ENCODE measurements around the gene AQP1. TPM values are rescaled to one million over a fixed set of nuclear protein-coding genes. Genes with fewer than 3 reads are reported as not detected.

Gene AQP1
- total RNA-seq, 3 donors from 2014 or later (not counting 1 experiment from before 2014, with no cell fraction given) = 0.50 to 1.4 TPM; not detected in 1

GRCh38 chr7:30869794-30870611 lies 41.6 kb upstream of the AQP1 start:
- WGBS (ENCODE audit: insufficient coverage) = 87% methylated on average over 13 of the region's 13 CpGs
- H3K4me1 Mint-ChIP-seq = no peaks in the 10 kb centered on the region
- Histone ChIP-seq H3K4me1 (ENCODE audit: control insufficient read depth, insufficient read depth, low read length) (no peaks in the 10 kb centered on the region), H3K9me3 (ENCODE audit: control insufficient read depth, insufficient read depth, low read length) (no peaks in the 10 kb centered on the region), H3K36me3 (ENCODE audit: control insufficient read depth, insufficient read depth, low read length) (no peaks in the 10 kb centered on the region), H3K27ac (ENCODE audit: low read length) (no peak overlapping the region), H3K4me3 (ENCODE audit: low read length) (no peak overlapping the region), H3K27me3 (ENCODE audit: control insufficient read depth, insufficient read depth, low read length) (no peaks in the 10 kb centered on the region)
- H3K36me3 Mint-ChIP-seq = no peaks in the 10 kb centered on the region
- DNase-seq (no peak), ATAC-seq (no peak)
- no peaks in the 10 kb centered on the region for H3K27me3 Mint-ChIP-seq (ENCODE audit: low read depth in 2 of 2)
- no peaks in the 10 kb centered on the region for H3K9me3 Mint-ChIP-seq
- H3K27ac Mint-ChIP-seq = no peak overlapping the region
- no peak overlapping the region for H3K4me3 Mint-ChIP-seq
- TF ChIP-seq CTCF (IDR thresholded peaks at IDR 0.05) = no peak
- intact Hi-C loops (cut with micrococcal nuclease) = no loop called here

DNA sequence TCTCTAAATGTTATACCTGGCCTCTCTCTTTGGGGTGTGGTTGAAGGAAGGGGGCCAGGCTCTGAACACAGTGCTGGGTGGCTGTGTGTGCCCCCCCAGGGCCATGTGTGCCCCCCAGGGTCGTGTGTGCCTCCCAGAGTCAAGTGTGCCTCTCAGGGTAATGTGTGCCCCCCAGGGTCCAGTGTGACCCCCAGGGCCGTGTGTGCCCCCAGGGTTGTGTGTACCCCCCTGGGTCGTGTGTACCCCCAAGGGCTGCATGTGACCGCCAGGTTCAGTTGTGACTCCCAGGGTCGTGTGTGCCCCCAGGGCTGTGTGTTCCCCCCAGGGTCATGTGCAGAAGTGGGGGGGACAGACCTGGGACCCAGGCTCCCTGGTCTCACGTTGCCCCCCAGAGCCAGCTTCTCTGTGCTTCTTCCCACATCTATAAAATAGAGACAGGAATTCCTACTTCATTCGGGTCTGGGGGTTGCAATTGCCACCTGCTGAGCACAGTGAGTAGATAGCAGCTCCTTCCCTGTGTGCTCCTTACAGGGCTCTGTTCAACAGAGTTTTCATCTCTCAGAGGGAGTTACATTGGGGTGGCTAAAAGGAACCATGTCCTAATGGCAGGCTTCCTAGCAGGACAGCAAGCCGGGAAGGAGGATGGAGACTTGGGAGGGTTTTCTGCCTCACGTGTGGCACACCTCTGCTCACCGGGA lies 40.7 kb upstream of the AQP1 start:
- H3K27me3 ChIP-seq (ENCODE audit: control insufficient read depth, insufficient read depth, low read length) = no peaks in the 10 kb centered on the region
- DNase-seq (no peak), ATAC-seq (no peak)
- Mint-ChIP-seq H3K4me3 (no peak overlapping the region), H3K36me3 (no peaks in the 10 kb centered on the region), H3K27me3 (ENCODE audit: low read depth in 2 of 2) (no peaks in the 10 kb centered on the region), H3K9me3 (no peaks in the 10 kb centered on the region), H3K27ac (no peak overlapping the region), H3K4me1 (no peaks in the 10 kb centered on the region)
- no peak overlapping the region for H3K4me3 ChIP-seq (ENCODE audit: low read length)
- TF ChIP-seq CTCF (IDR thresholded peaks at IDR 0.05) = no peak
- intact Hi-C loops (cut with micrococcal nuclease) = no loop called here
- H3K9me3 ChIP-seq (ENCODE audit: control insufficient read depth, insufficient read depth, low read length) = no peaks in the 10 kb centered on the region
- H3K4me1 ChIP-seq (ENCODE audit: control insufficient read depth, insufficient read depth, low read length) = no peaks in the 10 kb centered on the region
- H3K27ac ChIP-seq (ENCODE audit: low read length) = no peak overlapping the region
- whole genome bisulfite sequencing (ENCODE audit: insufficient coverage) = 75% methylated on average over 10 of the region's 10 CpGs
- no peaks in the 10 kb centered on the region for H3K36me3 ChIP-seq (ENCODE audit: control insufficient read depth, insufficient read depth, low read length)

DNA sequence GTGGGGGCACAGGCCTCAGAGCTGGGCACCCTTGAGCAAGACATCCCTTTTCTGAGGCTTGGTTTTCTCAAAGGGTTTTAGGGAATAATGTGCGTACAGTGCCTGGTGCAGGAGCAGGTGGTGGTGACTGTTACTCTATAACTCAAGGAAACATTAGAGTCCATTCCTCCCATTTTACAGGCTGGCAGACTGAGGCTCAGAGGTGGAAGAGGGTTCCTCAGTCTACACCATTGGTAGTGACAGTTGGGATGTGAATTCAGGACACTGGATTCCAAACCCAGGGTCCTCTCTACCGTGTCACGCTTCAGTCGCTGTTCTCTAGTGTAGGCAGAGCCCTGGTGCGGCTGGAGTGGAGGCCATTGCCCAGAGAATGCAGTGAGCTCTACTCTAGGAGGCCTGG lies 40.0 kb upstream of the AQP1 start:
- Mint-ChIP-seq H3K36me3 (no peaks in the 10 kb centered on the region), H3K27me3 (ENCODE audit: low read depth in 2 of 2) (no peaks in the 10 kb centered on the region), H3K4me3 (no peak overlapping the region), H3K27ac (no peak overlapping the region), H3K4me1 (no peaks in the 10 kb centered on the region), H3K9me3 (no peaks in the 10 kb centered on the region)
- Histone ChIP-seq H3K9me3 (ENCODE audit: control insufficient read depth, insufficient read depth, low read length) (no peaks in the 10 kb centered on the region), H3K27me3 (ENCODE audit: control insufficient read depth, insufficient read depth, low read length) (no peaks in the 10 kb centered on the region), H3K27ac (ENCODE audit: low read length) (no peak overlapping the region), H3K4me3 (ENCODE audit: low read length) (no peak overlapping the region), H3K4me1 (ENCODE audit: control insufficient read depth, insufficient read depth, low read length) (no peaks in the 10 kb centered on the region), H3K36me3 (ENCODE audit: control insufficient read depth, insufficient read depth, low read length) (no peaks in the 10 kb centered on the region)
- ATAC-seq (no peak), DNase-seq (no peak)
- WGBS (ENCODE audit: insufficient coverage) = 96% methylated on average over 5 of the region's 5 CpGs
- TF ChIP-seq CTCF (IDR thresholded peaks at IDR 0.05) = no peak
- intact Hi-C loops (cut with micrococcal nuclease) = no loop called here
